Measurements from ENCODE around the gene HEBP2. TPM values are rescaled to one million over a fixed set of nuclear protein-coding genes. Genes with fewer than 3 reads are reported as not detected.
"Not testable (repeated sequence)": the region's sequence is repeated elsewhere in the genome, so short reads cannot be mapped to it uniquely, and the experiment has no call there.

Gene HEBP2
- total RNA-seq (2014; rRNA removed; shearing (Covaris generic)) = 31.6 and 42.7 TPM in 2 replicates
- 31.7 and 70.9 TPM in 2 replicates for polyA plus RNA-seq (2014; cell fraction: nucleus; rRNA removed)

GRCh38 chr6:138403801-138404665 lies at the start of gene HEBP2:
TSS of gene HEBP2 (plus strand) at chr6:138404223. CDS start at chr6:138404496, 273 bp downstream.
- peak; percentile 79 for DNase-seq (ENCODE audit: extremely low read depth, low read depth)

GRCh38 chr6:138357928-138358327 lies 46.1 kb upstream of the HEBP2 start:
- DNase-seq (ENCODE audit: extremely low read depth, low read depth) = no peak

GRCh38 chr6:138368684-138369083 lies 35.3 kb upstream of the HEBP2 start:
- DNase-seq (ENCODE audit: extremely low read depth, low read depth) = not testable (repeated sequence)

GRCh38 chr6:138370631-138371451 lies 33.2 kb upstream of the HEBP2 start:
- no peak for DNase-seq (ENCODE audit: extremely low read depth, low read depth)

- DNase-seq (ENCODE audit: extremely low read depth, low read depth) = no peak
Measured at GRCh38 chr6:138371452-138371711, 32.6 kb upstream of the HEBP2 start.

- no peak for DNase-seq (ENCODE audit: extremely low read depth, low read depth)
Measured at GRCh38 chr6:138371720-138372119, 32.3 kb upstream of the HEBP2 start.

GRCh38 chr6:138372711-138373463 lies 31.1 kb upstream of the HEBP2 start:
- no peak for DNase-seq (ENCODE audit: extremely low read depth, low read depth)

GRCh38 chr6:138374230-138374629 lies 29.8 kb upstream of the HEBP2 start:
- DNase-seq (ENCODE audit: extremely low read depth, low read depth) = no peak

GRCh38 chr6:138374815-138375214 lies 29.2 kb upstream of the HEBP2 start:
- no peak for DNase-seq (ENCODE audit: extremely low read depth, low read depth)

- no peak for DNase-seq (ENCODE audit: extremely low read depth, low read depth)
Measured at GRCh38 chr6:138377042-138377441, 27.0 kb upstream of the HEBP2 start.

GRCh38 chr6:138377844-138378243 lies 26.2 kb upstream of the HEBP2 start, which contains the start of gene SMIM28:
TSS of gene SMIM28 (plus strand) at chr6:138377905. CDS start at chr6:138378073, 168 bp downstream.
- DNase-seq (ENCODE audit: extremely low read depth, low read depth) = no peak

GRCh38 chr6:138378463-138378862 lies 25.6 kb upstream of the HEBP2 start:
- DNase-seq (ENCODE audit: extremely low read depth, low read depth) = no peak

GRCh38 chr6:138382498-138383265 lies 21.3 kb upstream of the HEBP2 start:
- no peak for DNase-seq (ENCODE audit: extremely low read depth, low read depth)

- DNase-seq (ENCODE audit: extremely low read depth, low read depth) = no peak
Measured at GRCh38 chr6:138383776-138384175, 20.2 kb upstream of the HEBP2 start.

GRCh38 chr6:138386897-138387296 lies 17.1 kb upstream of the HEBP2 start:
- DNase-seq (ENCODE audit: extremely low read depth, low read depth) = no peak

GRCh38 chr6:138387577-138388368 lies 16.2 kb upstream of the HEBP2 start:
- DNase-seq (ENCODE audit: extremely low read depth, low read depth) = no peak

- no peak for DNase-seq (ENCODE audit: extremely low read depth, low read depth)
Measured at GRCh38 chr6:138389551-138389950, 14.5 kb upstream of the HEBP2 start.

GRCh38 chr6:138393871-138394783 lies 9.9 kb upstream of the HEBP2 start:
- no peak for DNase-seq (ENCODE audit: extremely low read depth, low read depth)

Measured in NCI-H460 (cell line).